HCT116 (cell line): ENCODE data around the gene DNAJB1.

Source experiments
- EZH2 ChIP-seq: fragments of 200-600 bp; sonication (generic); IDR thresholded peaks from 2 replicates; pipeline ENCODE4 v1.6.1; 2017; ENCODE audit warnings: antibody characterized with exemption, mixed run types
- EZH2phosphoT487 ChIP-seq: fragments of 200-600 bp; IDR thresholded peaks from 2 replicates; pipeline ENCODE4 v1.6.1; 2018; ENCODE audit warnings: antibody characterized with exemption, borderline replicate concordance
- JUND ChIP-seq: IDR thresholded peaks from 2 replicates; pipeline ENCODE4 v1.6.1; 2012
- TF ChIP-seq, protein P1 (sequence below), 3 experiments: fragments of 200-600 bp in 1 of 3; sonication (generic) in 1 of 3; IDR thresholded peaks in 2 of 3; conservative IDR thresholded peaks in 1 of 3; 2 replicates each; pipeline ENCODE4 v1.5.1; 2012 to 2017; ENCODE audit warnings: low read depth in 2 of 3, low read length in 2 of 3, antibody characterized with exemption in 1 of 3, borderline replicate concordance in 1 of 3, control low read depth in 1 of 3, mild to moderate bottlenecking in 1 of 3, mixed read lengths in 1 of 3, mixed run types in 1 of 3, moderate library complexity in 1 of 3; ENCODE audit not compliant: insufficient read depth in 1 of 3

GRCh38 chr19:14467816-14468215 is 50.4 kb downstream of the DNAJB1 start:
- no peak for TF ChIP-seq JUND
- no peak for TF ChIP-seq EZH2phosphoT487
- TF ChIP-seq, protein P1, sequence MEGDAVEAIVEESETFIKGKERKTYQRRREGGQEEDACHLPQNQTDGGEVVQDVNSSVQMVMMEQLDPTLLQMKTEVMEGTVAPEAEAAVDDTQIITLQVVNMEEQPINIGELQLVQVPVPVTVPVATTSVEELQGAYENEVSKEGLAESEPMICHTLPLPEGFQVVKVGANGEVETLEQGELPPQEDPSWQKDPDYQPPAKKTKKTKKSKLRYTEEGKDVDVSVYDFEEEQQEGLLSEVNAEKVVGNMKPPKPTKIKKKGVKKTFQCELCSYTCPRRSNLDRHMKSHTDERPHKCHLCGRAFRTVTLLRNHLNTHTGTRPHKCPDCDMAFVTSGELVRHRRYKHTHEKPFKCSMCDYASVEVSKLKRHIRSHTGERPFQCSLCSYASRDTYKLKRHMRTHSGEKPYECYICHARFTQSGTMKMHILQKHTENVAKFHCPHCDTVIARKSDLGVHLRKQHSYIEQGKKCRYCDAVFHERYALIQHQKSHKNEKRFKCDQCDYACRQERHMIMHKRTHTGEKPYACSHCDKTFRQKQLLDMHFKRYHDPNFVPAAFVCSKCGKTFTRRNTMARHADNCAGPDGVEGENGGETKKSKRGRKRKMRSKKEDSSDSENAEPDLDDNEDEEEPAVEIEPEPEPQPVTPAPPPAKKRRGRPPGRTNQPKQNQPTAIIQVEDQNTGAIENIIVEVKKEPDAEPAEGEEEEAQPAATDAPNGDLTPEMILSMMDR (IDR thresholded peaks at IDR 0.05 in 2 of 3, conservative IDR thresholded peaks at IDR 0.05 in 1 of 3; ENCODE audit: borderline replicate concordance in 1 of 3, insufficient read depth in 1 of 3, low read depth in 2 of 3, low read length in 2 of 3): peak in 2 of 3 experiments; percentile 8 to 25; a peak in 2 of 6 replicates
- no peak for TF ChIP-seq EZH2
